NCI-H2107 treated with DMSO at 0.1 percent for 48 hours (cell line): ENCODE data around the gene CASP8.
"Not testable (repeated sequence)": the region's sequence is repeated elsewhere in the genome, so short reads cannot be mapped to it uniquely, and the experiment has no call there.

ENCODE experiments used
- DNase-seq: peaks from one replicate; lab custom pipeline; 2025; ENCODE audit not compliant: unreplicated experiment; lab: John Stamatoyannopoulos, UW

CASP8 gene

DNA sequence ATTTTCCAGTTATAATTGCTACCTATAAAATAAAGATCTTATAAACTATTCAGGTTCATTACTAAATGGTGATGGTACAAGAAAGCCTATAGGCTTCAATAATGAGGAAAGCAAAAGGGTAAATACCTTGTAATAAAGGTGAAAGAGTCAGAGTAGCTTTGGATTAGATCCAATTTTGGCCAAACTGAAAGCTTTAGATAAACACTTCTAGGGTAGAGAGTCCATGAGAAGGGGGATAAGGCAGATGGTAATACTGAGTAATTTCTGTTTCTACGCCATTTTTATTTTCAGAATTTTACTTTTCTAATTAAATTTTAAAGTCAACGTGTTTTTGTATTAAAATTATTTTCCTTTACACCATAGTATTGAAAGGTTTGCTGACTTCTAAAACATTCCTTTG is 9.4 kb downstream of the CASP8 start:
- no peak for DNase-seq

DNA sequence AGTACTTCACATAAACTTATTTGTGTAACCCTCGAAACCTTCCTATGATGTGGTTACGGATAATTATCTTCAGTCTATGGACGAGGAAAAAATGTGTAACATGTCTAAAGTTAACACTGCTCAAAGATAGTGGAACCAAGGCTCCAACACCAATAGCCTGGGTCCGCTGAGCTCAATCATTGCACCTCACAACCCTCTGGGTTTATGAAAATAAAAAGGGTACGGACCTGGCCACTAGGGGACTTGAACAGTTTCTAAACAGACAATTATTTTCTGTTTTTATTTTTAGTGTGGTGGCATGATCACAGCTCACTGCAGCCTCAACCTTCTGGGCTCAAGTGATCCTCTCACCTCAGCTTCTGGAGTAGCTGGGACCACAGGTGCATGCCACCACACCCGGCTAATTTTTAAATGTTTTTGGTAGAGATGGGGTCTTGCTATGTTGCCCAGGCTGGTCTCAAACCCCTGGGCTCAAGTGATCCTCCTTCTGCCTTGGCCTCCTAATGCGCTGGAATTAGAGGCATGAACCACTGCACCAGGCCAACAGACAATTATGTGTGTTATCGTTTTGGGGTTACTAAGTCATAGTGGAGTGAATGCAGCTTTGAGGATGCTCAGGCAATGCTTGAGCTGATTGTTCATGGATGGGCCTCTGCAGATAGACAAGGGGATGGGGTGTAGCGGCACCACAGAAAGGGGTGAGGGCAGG is 10.1 kb downstream of the CASP8 start:
- no peak for DNase-seq

GRCh38 chr2:201271917-201272316 is 11.6 kb downstream of the CASP8 start:
- DNase-seq = no peak

DNA sequence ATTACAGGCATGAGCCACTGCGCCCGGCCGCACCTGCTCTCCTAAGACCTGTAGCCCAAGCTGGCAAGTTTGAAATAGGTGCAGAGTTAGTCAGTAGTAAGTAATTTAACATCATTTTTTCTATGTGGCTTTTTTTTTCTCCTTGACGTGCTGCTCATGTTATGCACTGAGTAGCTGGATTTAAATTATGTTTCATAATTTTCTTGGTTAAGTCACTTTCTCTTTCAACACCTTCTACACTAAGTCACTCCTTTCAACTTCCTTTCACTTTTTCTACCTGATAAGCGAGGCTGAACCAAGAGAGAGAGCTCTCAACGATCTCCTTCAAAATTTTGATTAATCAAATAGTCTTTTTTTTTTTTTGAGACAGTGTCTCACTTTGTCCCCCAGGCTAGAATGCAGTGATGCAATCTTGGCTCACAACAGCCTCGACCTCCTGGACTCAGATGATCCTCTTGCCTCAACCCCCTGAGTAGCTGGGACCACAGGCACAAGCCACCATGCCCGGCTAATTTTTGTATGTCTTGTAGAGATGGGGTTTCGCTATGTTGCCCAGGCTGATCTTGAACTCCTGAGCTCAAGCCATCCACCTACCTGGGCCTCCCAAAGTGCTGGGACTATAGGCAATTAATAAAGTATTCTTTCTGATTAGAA is 13.1 kb downstream of the CASP8 start:
- no peak for DNase-seq

- no peak for DNase-seq
Observed at GRCh38 chr2:201275069-201275468, 14.7 kb downstream of the CASP8 start.

- no peak for DNase-seq
Observed at GRCh38 chr2:201275990-201276389, 15.7 kb downstream of the CASP8 start.

DNA sequence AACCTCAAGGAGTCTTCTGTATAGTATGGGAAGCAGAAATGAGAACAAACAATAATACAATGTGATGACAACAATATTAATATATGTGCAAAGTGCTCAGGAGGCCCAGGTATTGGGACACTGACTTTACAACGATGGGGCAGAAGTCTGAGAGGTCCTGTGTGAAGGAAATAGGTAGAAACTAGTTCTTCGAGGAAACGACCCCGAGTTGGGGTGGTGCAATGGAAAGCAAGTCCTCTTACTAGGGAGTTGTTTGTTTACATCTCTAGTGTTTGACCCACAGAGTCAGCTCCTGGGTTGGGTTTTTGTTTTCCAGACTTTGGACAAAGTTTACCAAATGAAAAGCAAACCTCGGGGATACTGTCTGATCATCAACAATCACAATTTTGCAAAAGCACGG is 16.2 kb downstream of the CASP8 start:
- DNase-seq = no peak

DNA sequence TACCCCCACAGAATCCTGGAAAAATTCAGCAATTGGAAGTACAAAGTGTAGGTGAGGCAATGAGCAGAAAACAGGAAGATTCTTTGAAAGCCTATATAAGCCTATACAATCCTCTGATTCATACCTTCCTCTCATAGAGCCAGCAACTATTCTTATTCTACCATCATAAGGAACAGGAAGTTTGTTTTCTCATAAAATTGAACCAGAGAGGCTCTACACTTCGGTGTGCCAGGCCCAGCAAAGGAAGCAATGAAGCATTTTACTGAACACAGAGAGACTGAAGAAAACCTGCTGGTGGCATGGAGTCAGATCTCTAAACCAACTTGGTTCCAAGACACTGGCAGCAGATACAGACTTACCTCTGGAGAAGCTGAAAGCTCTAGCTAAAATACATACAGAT is 18.7 kb downstream of the CASP8 start:
- no peak for DNase-seq

DNA sequence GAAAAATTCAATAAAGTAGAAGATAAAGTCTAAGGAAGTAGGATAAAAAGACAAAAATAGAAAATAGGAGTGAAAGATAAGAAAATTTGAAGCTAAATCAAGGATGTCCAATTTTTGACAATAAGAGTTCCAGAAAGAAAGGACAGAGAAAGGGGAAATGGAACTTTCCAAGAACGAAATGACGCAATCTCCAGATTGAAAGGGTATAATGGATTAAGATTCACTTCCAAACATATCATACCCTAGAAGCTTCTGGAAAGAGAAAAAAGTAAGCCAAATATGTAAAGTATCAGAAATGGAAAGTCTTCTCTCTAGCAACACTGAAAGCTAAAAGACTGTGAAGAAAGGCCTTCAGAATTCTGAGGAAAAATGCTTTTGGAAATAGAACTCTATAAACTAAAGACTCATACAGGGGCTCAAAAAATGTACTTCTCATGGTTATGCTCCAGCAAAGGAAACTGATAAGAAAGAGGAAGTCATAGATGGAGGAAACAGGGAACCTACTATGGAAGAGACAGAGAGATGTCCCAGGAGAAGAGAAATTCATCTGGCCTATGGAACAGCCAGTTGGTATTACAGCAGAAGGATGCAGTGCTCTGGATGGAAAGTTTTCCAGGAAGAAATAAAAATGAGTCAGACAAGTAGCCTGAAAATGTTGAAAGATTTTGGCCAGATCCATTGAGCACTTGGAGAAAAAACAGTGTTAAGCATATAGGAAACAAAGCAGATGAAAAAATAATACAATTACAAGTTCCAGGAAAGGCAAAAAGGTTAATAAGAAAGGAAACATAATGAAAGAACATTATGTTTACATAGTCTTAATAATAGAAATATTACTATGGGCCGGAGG is 20.1 kb downstream of the CASP8 start:
- no peak for DNase-seq

DNA sequence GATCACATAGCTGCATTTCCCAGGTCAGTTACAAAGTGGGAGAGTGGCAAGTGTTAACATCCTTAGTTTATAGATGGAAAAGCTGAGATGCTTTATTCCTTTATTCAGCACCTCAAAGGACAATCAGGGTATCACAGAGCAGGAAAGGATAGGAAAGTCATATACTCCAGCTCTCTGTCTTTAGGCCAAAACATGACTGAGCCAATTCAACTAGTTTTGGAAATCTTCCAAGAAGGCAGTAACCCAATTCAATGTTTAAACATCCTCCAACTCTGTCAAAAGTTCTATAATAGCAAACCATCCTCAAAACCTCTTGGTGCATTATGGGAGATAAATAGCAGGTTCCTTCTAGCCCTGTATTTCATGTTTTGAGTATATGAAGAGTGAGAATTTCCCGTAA is 25.2 kb downstream of the CASP8 start:
- DNase-seq = no peak

DNA sequence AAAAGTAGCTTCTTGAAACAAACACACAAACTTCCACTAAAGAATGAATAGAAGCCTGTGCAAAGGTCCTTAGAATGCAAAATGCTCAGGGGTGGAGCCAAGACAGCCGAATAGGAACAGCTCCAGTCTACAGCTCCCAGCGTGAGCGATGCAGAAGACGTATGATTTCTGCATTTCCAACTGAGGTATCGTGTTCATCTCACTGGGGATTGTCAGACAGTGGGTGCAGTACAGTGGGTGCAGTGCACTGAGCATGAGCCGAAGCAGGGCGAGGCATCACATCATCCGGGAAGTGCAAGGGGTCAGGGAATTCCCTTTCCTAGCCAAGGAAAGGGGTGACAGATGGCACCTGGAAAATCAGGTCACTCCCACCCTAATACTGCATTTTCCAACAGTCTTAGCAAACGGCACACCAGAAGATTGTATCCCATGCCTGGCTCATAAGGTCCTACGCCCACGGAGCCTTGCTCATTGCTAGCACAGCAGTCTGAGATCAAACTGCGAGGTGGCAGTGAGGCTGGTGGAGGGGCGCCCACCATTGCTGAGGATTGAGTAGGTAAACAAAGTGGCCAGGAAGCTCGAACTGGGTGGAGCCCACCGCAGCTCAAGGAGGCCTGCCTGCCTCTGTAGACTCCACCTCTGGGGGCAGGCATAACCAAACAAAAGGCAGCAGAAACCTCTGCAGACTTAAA is 30.3 kb downstream of the CASP8 start:
- not testable (repeated sequence) for DNase-seq

DNA sequence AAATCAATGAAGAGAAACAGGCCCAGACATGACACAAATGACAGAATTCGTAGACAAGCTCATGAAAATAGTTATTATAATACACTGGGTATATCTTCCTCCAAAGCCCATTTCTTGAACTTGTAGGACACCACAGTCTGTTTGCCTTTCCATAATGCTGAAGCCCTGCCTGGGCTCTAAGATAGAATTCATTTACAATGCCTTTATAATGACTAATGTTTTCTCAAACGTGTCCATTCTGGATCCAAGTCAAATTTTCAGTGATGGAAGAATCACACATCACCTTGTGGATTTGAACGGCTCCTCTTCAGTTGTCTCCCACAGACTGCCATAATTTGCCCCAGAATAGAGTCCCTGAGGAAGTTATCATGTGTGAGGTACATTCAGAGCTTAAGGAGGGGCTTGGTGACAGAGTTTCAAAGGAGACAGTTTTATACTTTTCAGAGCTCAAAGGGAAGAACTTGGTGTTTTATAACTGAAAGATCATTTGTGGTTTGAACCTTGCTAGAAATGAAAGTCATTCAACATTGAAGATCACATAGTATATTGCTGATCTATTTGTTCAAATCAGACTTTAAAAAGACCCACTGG is 38.2 kb downstream of the CASP8 start:
- DNase-seq = no peak

DNA sequence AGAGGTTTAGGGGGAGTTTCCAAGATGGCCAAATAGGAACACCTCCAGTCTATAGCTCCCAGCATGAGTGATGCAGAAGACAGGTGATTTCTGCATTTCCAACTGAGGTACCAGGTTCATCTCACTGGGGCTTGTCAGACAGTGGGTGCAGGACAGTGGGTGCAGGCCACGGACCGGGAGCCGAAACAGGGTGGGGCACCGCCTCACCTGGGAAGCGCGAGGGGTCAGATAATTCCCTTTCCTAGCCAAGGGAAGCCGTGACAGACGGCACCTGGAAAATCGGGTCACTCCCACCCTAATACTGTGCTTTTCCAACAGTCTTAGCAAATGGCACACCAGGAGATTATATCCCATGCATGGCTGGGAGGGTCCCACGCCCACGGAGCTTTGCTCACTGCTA is 39.6 kb downstream of the CASP8 start:
- DNase-seq = not testable (repeated sequence)

- DNase-seq = no peak
Observed at GRCh38 chr2:201307876-201308275, 47.5 kb downstream of the CASP8 start.

GRCh38 chr2:201308914-201309313 is 48.6 kb downstream of the CASP8 start:
- no peak for DNase-seq

GRCh38 chr2:201313362-201313761 is 53.0 kb downstream of the CASP8 start:
- DNase-seq = no peak

DNA sequence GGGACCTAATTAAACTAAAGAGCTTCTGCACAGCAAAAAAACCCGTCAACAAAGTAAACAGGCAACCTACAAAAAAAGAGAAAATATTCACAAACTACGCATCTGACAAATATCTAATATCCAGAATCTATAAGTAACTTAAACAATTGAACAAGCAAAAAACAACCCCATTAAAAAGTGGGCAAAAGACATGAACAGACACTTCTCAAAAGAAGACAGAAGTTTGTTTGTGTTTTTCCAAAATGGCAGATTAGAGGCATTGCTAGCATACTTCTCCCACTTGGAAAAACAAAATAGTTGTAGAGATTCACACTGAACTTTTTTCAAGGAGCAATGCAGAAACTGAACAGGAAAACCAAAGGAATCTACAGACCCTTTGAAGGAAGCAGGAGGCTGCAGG is 59.2 kb downstream of the CASP8 start:
- DNase-seq = no peak

- no peak for DNase-seq
Observed at GRCh38 chr2:201320257-201320656, 59.9 kb downstream of the CASP8 start.

- DNase-seq = no peak
Observed at GRCh38 chr2:201320701-201321100, 60.4 kb downstream of the CASP8 start.

GRCh38 chr2:201322772-201323171 is 62.4 kb downstream of the CASP8 start:
- DNase-seq = no peak

DNA sequence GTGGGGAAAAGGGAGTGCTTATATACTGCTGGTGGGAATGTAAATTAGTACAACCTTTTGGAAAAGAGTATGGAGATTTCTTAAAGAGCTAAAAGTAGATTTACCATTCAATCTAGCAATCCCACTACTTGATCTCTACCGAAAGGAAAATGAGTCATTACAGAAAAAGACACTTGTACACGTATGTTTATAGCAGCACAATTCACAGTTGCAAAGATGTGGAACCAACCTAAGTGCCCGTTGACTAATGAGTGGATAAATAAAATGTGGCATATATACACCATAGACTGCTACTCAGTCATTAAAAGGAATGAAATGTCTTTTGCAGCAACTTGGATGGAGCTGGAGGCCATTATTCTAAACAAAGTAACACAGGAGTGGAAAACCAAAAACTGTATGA is 67.3 kb downstream of the CASP8 start:
- no peak for DNase-seq
